Neural cell (in vitro differentiated cells): Measurements from ENCODE around the gene ABCB8. TPM values are rescaled to one million over a fixed set of nuclear protein-coding genes. Genes with fewer than 3 reads are reported as not detected.

Experiments used
- H2AFZ ChIP-seq: fragments of 200-600, 300-800 bp; sonication (generic), shearing (Covaris generic); 2 replicates; pipeline ENCODE4 v1.6.0; 2014; ENCODE audit warnings: low read depth, mild to moderate bottlenecking, antibody characterized with exemption, low read length, moderate library complexity
- H3F3A ChIP-seq: fragments of 200-600 bp; shearing (Covaris generic); 2 replicates; pipeline ENCODE4 v1.6.1; 2016; ENCODE audit warnings: mild to moderate bottlenecking, moderate library complexity, mixed read lengths, antibody characterized with exemption, low read length; ENCODE audit not compliant: insufficient read depth, poor library complexity, severe bottlenecking
- H3K27ac ChIP-seq: fragments of 200-600, 300-800 bp; sonication (generic), shearing (Covaris generic); 2 replicates; pipeline ENCODE4 v1.5.1; 2014; ENCODE audit warnings: mild to moderate bottlenecking, low read length, moderate library complexity
- H3K27me3 ChIP-seq: fragments of 300-800, 200-600 bp; sonication (generic), shearing (Covaris generic); 2 replicates; pipeline ENCODE4 v1.6.0; 2014; ENCODE audit warnings: mild to moderate bottlenecking, low read depth, low read length, moderate library complexity; ENCODE audit not compliant: insufficient read depth
- H3K36me3 ChIP-seq: fragments of 300-800, 200-600 bp; sonication (generic), shearing (Covaris generic); 2 replicates; pipeline ENCODE4 v1.5.1; 2014; ENCODE audit warnings: mild to moderate bottlenecking, antibody characterized with exemption, low read length, moderate library complexity; ENCODE audit not compliant: insufficient read depth
- H3K4me2 ChIP-seq: fragments of 300-800, 200-600 bp; sonication (generic), shearing (Covaris generic); 2 replicates; pipeline ENCODE4 v1.6.0; 2014; ENCODE audit warnings: mild to moderate bottlenecking, low read length
- H3K4me3 ChIP-seq: fragments of 300-800, 200-600 bp; sonication (generic), shearing (Covaris generic); 2 replicates; pipeline ENCODE4 v1.5.1; 2014; ENCODE audit warnings: mild to moderate bottlenecking, low read length, moderate library complexity
- H3K79me2 ChIP-seq: fragments of 200-600 bp; shearing (Covaris generic); replicated peaks from 2 replicates; pipeline ENCODE4 v1.6.0; 2014; ENCODE audit warnings: mild to moderate bottlenecking, low read length, moderate library complexity; ENCODE audit not compliant: insufficient read depth
- H3K9ac ChIP-seq: fragments of 300-800, 200-600 bp; sonication (generic), shearing (Covaris generic); 2 replicates; pipeline ENCODE4 v1.6.1; 2016; ENCODE audit warnings: mild to moderate bottlenecking, low read length, mixed read lengths
- H3K9me2 ChIP-seq: fragments of 200-600 bp; shearing (Covaris generic); 2 replicates; pipeline ENCODE4 v1.6.1; 2016; ENCODE audit warnings: mild to moderate bottlenecking, low read length, mixed read lengths; ENCODE audit not compliant: insufficient read depth
- H3K9me3 ChIP-seq: fragments of 200-600, 300-800 bp; sonication (generic), shearing (Covaris generic); 2 replicates; pipeline ENCODE4 v1.6.1; 2016; ENCODE audit warnings: mild to moderate bottlenecking, mixed run types, low read length, moderate library complexity, mixed read lengths
- H4K20me1 ChIP-seq: fragments of 200-600 bp; shearing (Covaris generic); 2 replicates; pipeline ENCODE4 v1.6.1; 2016; ENCODE audit warnings: mild to moderate bottlenecking, mixed run types; ENCODE audit not compliant: insufficient read depth
- CTCF ChIP-seq: fragments of 450-650 bp; IDR thresholded peaks from 2 replicates; pipeline ENCODE4 v1.5.1; 2014; ENCODE audit warnings: antibody characterized with exemption, mild to moderate bottlenecking, moderate library complexity; ENCODE audit not compliant: poor library complexity, severe bottlenecking
- EP300 ChIP-seq: fragments of 450-650 bp; conservative IDR thresholded peaks from 2 replicates; pipeline ENCODE4 v1.6.1; 2014; ENCODE audit warnings: antibody characterized with exemption, mild to moderate bottlenecking, moderate library complexity; ENCODE audit not compliant: poor library complexity, severe bottlenecking
- EZH2 ChIP-seq: fragments of 200-600, 300-800 bp; shearing (Covaris generic), sonication (generic); IDR thresholded peaks from 2 replicates; pipeline ENCODE4 v1.6.1; 2014; ENCODE audit warnings: antibody characterized with exemption, low read length, borderline replicate concordance, mild to moderate bottlenecking; ENCODE audit not compliant: insufficient read depth, poor library complexity, severe bottlenecking
- MXI1 ChIP-seq: fragments of 450-650 bp; conservative IDR thresholded peaks from 2 replicates; pipeline ENCODE4 v1.6.1; 2014; ENCODE audit warnings: antibody characterized with exemption, mild to moderate bottlenecking; ENCODE audit not compliant: poor library complexity, severe bottlenecking
- POLR2AphosphoS5 ChIP-seq: IDR thresholded peaks from 2 replicates; pipeline ENCODE4 v1.6.1; 2012
- RAD21 ChIP-seq: fragments of 450-650 bp; conservative IDR thresholded peaks from 2 replicates; pipeline ENCODE4 v1.6.1; 2014; ENCODE audit warnings: antibody characterized with exemption, mild to moderate bottlenecking, moderate library complexity
- REST ChIP-seq: IDR thresholded peaks from 2 replicates; pipeline ENCODE4 v1.6.1; 2012; ENCODE audit warnings: borderline replicate concordance
- SMC3 ChIP-seq: fragments of 450-650 bp; conservative IDR thresholded peaks from 2 replicates; pipeline ENCODE4 v1.6.1; 2014; ENCODE audit warnings: antibody characterized with exemption, mild to moderate bottlenecking, moderate library complexity; ENCODE audit not compliant: poor library complexity
- TAF1 ChIP-seq: IDR thresholded peaks from 2 replicates; pipeline ENCODE4 v1.6.1; 2012; ENCODE audit warnings: low read depth
- polyA plus RNA-seq: library from polyadenylated mRNA; depleted of rRNA; stranded (reverse); fragments of >200 nt; gene quantifications from 2 replicates; pipeline ENCODE4 v1.2.3, GENCODE V29; 2014

The ABCB8 gene
- polyA plus RNA-seq, 1 donor from 2014 or later: 40.5 TPM

GRCh38 chr7:151017953-151018420 is 10.3 kb upstream of the ABCB8 start:
- Histone ChIP-seq H3F3A (no peaks in the 10 kb centered on the region), H3K9ac (peak overlapping the region; percentile 31), H3K27ac (no peak overlapping the region), H3K27me3 (peaks cover 25% of the 10 kb centered on the region), H3K36me3 (no peaks in the 10 kb centered on the region), H3K79me2 (no peaks in the 10 kb centered on the region), H4K20me1 (no peaks in the 10 kb centered on the region), H3K4me3 (peak overlapping the region; percentile 61), H3K9me3 (no peaks in the 10 kb centered on the region), H3K9me2 (no peaks in the 10 kb centered on the region), H2AFZ (no peak overlapping the region), H3K4me2 (no peak overlapping the region)
- peak; percentile 91 for TF ChIP-seq CTCF
- peak; percentile 84 for TF ChIP-seq SMC3
- no peak for TF ChIP-seq TAF1
- TF ChIP-seq RAD21: peak; percentile 75

- peaks cover 25% of the 10 kb centered on the region for H3K27me3 ChIP-seq
- no peaks in the 10 kb centered on the region for H3F3A ChIP-seq
- H3K4me3 ChIP-seq: peak overlapping the region; percentile 61
- no peaks in the 10 kb centered on the region for H3K36me3 ChIP-seq
- H2AFZ ChIP-seq: no peak overlapping the region
- H3K9ac ChIP-seq: peak overlapping the region; percentile 31
- no peaks in the 10 kb centered on the region for H3K9me3 ChIP-seq
- no peaks in the 10 kb centered on the region for H3K9me2 ChIP-seq
- no peaks in the 10 kb centered on the region for H3K79me2 ChIP-seq
- H3K27ac ChIP-seq: no peak overlapping the region
- H3K4me2 ChIP-seq: no peak overlapping the region
- H4K20me1 ChIP-seq: no peaks in the 10 kb centered on the region
- no peak for TF ChIP-seq EZH2
- no peak for TF ChIP-seq EP300
- TF ChIP-seq CTCF: peak; percentile 19
- TF ChIP-seq SMC3: peak; percentile 49
- peak; percentile 67 for TF ChIP-seq MXI1
- TF ChIP-seq RAD21: peak; percentile 9
Measured at GRCh38 chr7:151018421-151019129, 9.7 kb upstream of the ABCB8 start.

GRCh38 chr7:151019130-151019447 is 9.2 kb upstream of the ABCB8 start:
- Histone ChIP-seq H3K36me3 (no peaks in the 10 kb centered on the region), H3K27ac (no peak overlapping the region), H3K79me2 (no peaks in the 10 kb centered on the region), H3F3A (no peaks in the 10 kb centered on the region), H3K9me3 (no peaks in the 10 kb centered on the region), H3K27me3 (peaks cover 25% of the 10 kb centered on the region), H3K9ac (no peak overlapping the region), H3K4me2 (no peak overlapping the region), H3K9me2 (no peaks in the 10 kb centered on the region), H2AFZ (no peak overlapping the region), H3K4me3 (peak overlapping the region; percentile 58), H4K20me1 (no peaks in the 10 kb centered on the region)
- no peak for TF ChIP-seq EP300
- no peak for TF ChIP-seq EZH2
- no peak for TF ChIP-seq TAF1
- TF ChIP-seq CTCF: no peak
- no peak for TF ChIP-seq POLR2AphosphoS5
- TF ChIP-seq RAD21: no peak
- no peak for TF ChIP-seq MXI1
- TF ChIP-seq REST: no peak
- no peak for TF ChIP-seq SMC3
